DOHH2 (cell line): ENCODE measurements around the gene FLNB.

Experiments used
- H3F3A ChIP-seq: fragments of 200-600 bp; sonication (generic), shearing (Covaris generic); 2 replicates; pipeline ENCODE4 v1.6.0; 2016; ENCODE audit warnings: antibody characterized with exemption, mild to moderate bottlenecking; ENCODE audit not compliant: control insufficient read depth, insufficient read depth
- H3K27ac ChIP-seq: fragments of 200-600 bp; sonication (generic); 2 replicates; pipeline ENCODE4 v1.5.1; 2014; ENCODE audit warnings: low read depth, mild to moderate bottlenecking, low read length, moderate library complexity
- H3K27me3 ChIP-seq: fragments of 200-600 bp; sonication (generic); 2 replicates; pipeline ENCODE4 v1.6.1; 2014; ENCODE audit warnings: mild to moderate bottlenecking, low read length, mixed read lengths; ENCODE audit not compliant: control insufficient read depth
- H3K36me3 ChIP-seq: fragments of 200-600 bp; sonication (generic); 2 replicates; pipeline ENCODE4 v1.6.1; 2014; ENCODE audit warnings: mild to moderate bottlenecking, low read length, moderate library complexity, mixed read lengths; ENCODE audit not compliant: control insufficient read depth
- H3K4me1 ChIP-seq: fragments of 200-600 bp; sonication (generic); 2 replicates; pipeline ENCODE4 v1.6.1; 2014; ENCODE audit warnings: mild to moderate bottlenecking, low read length, mixed read lengths; ENCODE audit not compliant: control insufficient read depth
- H3K4me2 ChIP-seq: fragments of 200-600 bp; sonication (generic); 2 replicates; pipeline ENCODE4 v1.6.0; 2014; ENCODE audit warnings: mild to moderate bottlenecking, low read length, moderate library complexity
- H3K4me3 ChIP-seq: fragments of 200-600 bp; sonication (generic); 2 replicates; pipeline ENCODE4 v1.5.1; 2014; ENCODE audit warnings: mild to moderate bottlenecking, low read length, mixed read lengths
- H3K79me2 ChIP-seq: fragments of 200-600 bp; sonication (generic); 2 replicates; pipeline ENCODE4 v1.6.1; 2014; ENCODE audit warnings: mild to moderate bottlenecking, low read length, mixed read lengths; ENCODE audit not compliant: control insufficient read depth
- H3K9me2 ChIP-seq: fragments of 200-600 bp; sonication (generic); replicated peaks from 2 replicates; pipeline ENCODE4 v1.6.1; 2014; ENCODE audit warnings: mild to moderate bottlenecking, low read length, mixed read lengths; ENCODE audit not compliant: control insufficient read depth
- H3K9me3 ChIP-seq: fragments of 200-600 bp; sonication (generic); 2 replicates; pipeline ENCODE4 v1.6.1; 2014; ENCODE audit warnings: antibody characterized with exemption, low read length, mixed read lengths; ENCODE audit not compliant: control insufficient read depth, insufficient read depth
- H4K20me1 ChIP-seq: fragments of 200-600 bp; sonication (generic); 2 replicates; pipeline ENCODE4 v1.6.0; 2014; ENCODE audit warnings: low read depth, mild to moderate bottlenecking, antibody characterized with exemption, low read length, moderate library complexity; ENCODE audit not compliant: control insufficient read depth, insufficient read depth
- CTCF ChIP-seq: fragments of 200-600 bp; sonication (generic); IDR thresholded peaks from one replicate; pipeline ENCODE4 v1.5.1; 2014; ENCODE audit warnings: antibody characterized with exemption, mild to moderate bottlenecking, low read depth, low read length; ENCODE audit not compliant: poor library complexity, severe bottlenecking
- EZH2phosphoT487 ChIP-seq: fragments of 200-600 bp; sonication (generic); IDR thresholded peaks from 2 replicates; pipeline ENCODE4 v1.6.1; 2017; ENCODE audit warnings: borderline replicate concordance, mild to moderate bottlenecking, antibody characterized with exemption, low read length, moderate library complexity, mixed read lengths

FLNB gene

GRCh38 chr3:58120075-58120812 lies 112.0 kb downstream of the FLNB start:
- Histone ChIP-seq H4K20me1 (no peaks in the 10 kb centered on the region), H3K4me2 (no peak overlapping the region), H3K27me3 (no peaks in the 10 kb centered on the region), H3K27ac (no peak overlapping the region), H3F3A (no peaks in the 10 kb centered on the region), H3K79me2 (no peaks in the 10 kb centered on the region), H3K9me2 (no peaks in the 10 kb centered on the region), H3K36me3 (no peaks in the 10 kb centered on the region), H3K4me1 (no peaks in the 10 kb centered on the region), H3K9me3 (no peaks in the 10 kb centered on the region), H3K4me3 (no peak overlapping the region)
- TF ChIP-seq CTCF (no peak), EZH2phosphoT487 (no peak)

- no peaks in the 10 kb centered on the region for H3K9me3 ChIP-seq
- no peaks in the 10 kb centered on the region for H3K79me2 ChIP-seq
- no peaks in the 10 kb centered on the region for H3K27me3 ChIP-seq
- H3K36me3 ChIP-seq, result 0 out of 2 replicates have a peak, but pooled peaks cover 5% of the 10 kb centered on the region
- no peaks in the 10 kb centered on the region for H3K9me2 ChIP-seq
- H3K4me2 ChIP-seq, result no peak overlapping the region
- no peak overlapping the region for H3K27ac ChIP-seq
- H4K20me1 ChIP-seq, result no peaks in the 10 kb centered on the region
- H3K4me1 ChIP-seq, result no peaks in the 10 kb centered on the region
- TF ChIP-seq CTCF, result no peak
- no peak for TF ChIP-seq EZH2phosphoT487
- no peak overlapping the region for H3K4me3 ChIP-seq
- no peaks in the 10 kb centered on the region for H3F3A ChIP-seq
Measured at GRCh38 chr3:58121183-58121582, 113.0 kb downstream of the FLNB start.

- no peaks in the 10 kb centered on the region for H3K79me2 ChIP-seq
- H3K27ac ChIP-seq, result no peak overlapping the region
- H3K4me3 ChIP-seq, result no peak overlapping the region
- no peaks in the 10 kb centered on the region for H3K27me3 ChIP-seq
- no peaks in the 10 kb centered on the region for H3K9me2 ChIP-seq
- H3F3A ChIP-seq, result no peaks in the 10 kb centered on the region
- H3K4me1 ChIP-seq, result no peaks in the 10 kb centered on the region
- H3K4me2 ChIP-seq, result no peak overlapping the region
- H3K9me3 ChIP-seq, result no peaks in the 10 kb centered on the region
- TF ChIP-seq CTCF, result no peak
- no peak for TF ChIP-seq EZH2phosphoT487
- no peaks in the 10 kb centered on the region for H4K20me1 ChIP-seq
- H3K36me3 ChIP-seq, result 0 out of 2 replicates have a peak, but pooled peaks cover 5% of the 10 kb centered on the region
Measured at GRCh38 chr3:58122936-58123700, 114.9 kb downstream of the FLNB start.
